ENCODE measurements around the gene RGS6. TPM values are rescaled to one million over a fixed set of nuclear protein-coding genes. Genes with fewer than 3 reads are reported as not detected.
A peak's percentile ranks its signal among the peaks of the same experiment; 100 is the strongest.

The RGS6 gene
- total RNA-seq, 2 donors from 2014 or later, result 1.4 to 4.7 TPM

- Histone ChIP-seq H3K27ac (no peak overlapping the region), H3K9me3 (no peaks in the 10 kb centered on the region), H3K4me1 (ENCODE audit: control insufficient read depth in 1 of 2, low read depth in 2 of 2) (peaks cover 6 to 39% of the 10 kb centered on the region in 2 donors), H3K27me3 (replicated peaks; ENCODE audit: insufficient read depth) (no peaks in the 10 kb centered on the region), H3K4me3 (no peak overlapping the region), H3K36me3 (no peaks in the 10 kb centered on the region)
- DNase-seq (ENCODE audit: low spot score) (no peak), ATAC-seq (ENCODE audit: insufficient number of reproducible peaks, low FRiP score, low read depth) (no peak)
- no peak for TF ChIP-seq CTCF (IDR thresholded peaks at IDR 0.05)
These were observed 616.8 kb downstream of the RGS6 start for GRCh38 chr14:72549026-72549425.

GRCh38 chr14:72549854-72550253 lies 617.6 kb downstream of the RGS6 start:
- no peak for ATAC-seq (ENCODE audit: insufficient number of reproducible peaks, low FRiP score, low read depth)
- Histone ChIP-seq H3K9me3 (no peaks in the 10 kb centered on the region), H3K27me3 (replicated peaks; ENCODE audit: insufficient read depth) (no peaks in the 10 kb centered on the region), H3K36me3 (no peaks in the 10 kb centered on the region), H3K4me3 (no peak overlapping the region), H3K27ac (no peak overlapping the region), H3K4me1 (ENCODE audit: control insufficient read depth in 1 of 2, low read depth in 2 of 2) (peaks cover 2 to 39% of the 10 kb centered on the region in 2 donors)
- no peak for DNase-seq (ENCODE audit: low spot score)
- no peak for TF ChIP-seq CTCF (IDR thresholded peaks at IDR 0.05)

- TF ChIP-seq CTCF (IDR thresholded peaks at IDR 0.05), result no peak
- DNase-seq (ENCODE audit: low spot score) (no peak), ATAC-seq (ENCODE audit: insufficient number of reproducible peaks, low FRiP score, low read depth) (no peak)
- Histone ChIP-seq H3K4me3 (no peak overlapping the region), H3K9me3 (no peaks in the 10 kb centered on the region), H3K27ac (no peak overlapping the region), H3K4me1 (ENCODE audit: control insufficient read depth in 1 of 2, low read depth in 2 of 2) (peaks cover 0 to 39% of the 10 kb centered on the region in 2 donors), H3K36me3 (no peaks in the 10 kb centered on the region), H3K27me3 (replicated peaks; ENCODE audit: insufficient read depth) (no peaks in the 10 kb centered on the region)
These were observed 618.3 kb downstream of the RGS6 start for GRCh38 chr14:72550513-72550912.

GRCh38 chr14:72552236-72552635 lies 620.0 kb downstream of the RGS6 start:
- TF ChIP-seq CTCF (IDR thresholded peaks at IDR 0.05), result no peak
- Histone ChIP-seq H3K4me1 (ENCODE audit: control insufficient read depth in 1 of 2, low read depth in 2 of 2) (peaks cover 0 to 35% of the 10 kb centered on the region in 2 donors), H3K9me3 (no peaks in the 10 kb centered on the region), H3K4me3 (no peak overlapping the region), H3K27me3 (replicated peaks; ENCODE audit: insufficient read depth) (no peaks in the 10 kb centered on the region), H3K27ac (no peak overlapping the region), H3K36me3 (no peaks in the 10 kb centered on the region)
- ATAC-seq (ENCODE audit: insufficient number of reproducible peaks, low FRiP score, low read depth) (no peak), DNase-seq (ENCODE audit: low spot score) (no peak)

GRCh38 chr14:72553161-72553560 lies 620.9 kb downstream of the RGS6 start:
- Histone ChIP-seq H3K27ac (peak overlapping the region; percentile 76 to 79), H3K36me3 (no peaks in the 10 kb centered on the region), H3K4me1 (ENCODE audit: control insufficient read depth in 1 of 2, low read depth in 2 of 2) (peaks cover 0 to 37% of the 10 kb centered on the region in 2 donors), H3K9me3 (no peaks in the 10 kb centered on the region), H3K27me3 (replicated peaks; ENCODE audit: insufficient read depth) (no peaks in the 10 kb centered on the region), H3K4me3 (no peak overlapping the region)
- ATAC-seq (ENCODE audit: insufficient number of reproducible peaks, low FRiP score, low read depth) (no peak), DNase-seq (ENCODE audit: low spot score) (no peak)
- no peak for TF ChIP-seq CTCF (IDR thresholded peaks at IDR 0.05)
